Measurements from ENCODE around the gene WASF2.
A peak's percentile ranks its signal among the peaks of the same experiment; 100 is the strongest.
"Not testable (repeated sequence)": the region's sequence is repeated elsewhere in the genome, so short reads cannot be mapped to it uniquely, and the experiment has no call there.

WASF2 gene

DNA sequence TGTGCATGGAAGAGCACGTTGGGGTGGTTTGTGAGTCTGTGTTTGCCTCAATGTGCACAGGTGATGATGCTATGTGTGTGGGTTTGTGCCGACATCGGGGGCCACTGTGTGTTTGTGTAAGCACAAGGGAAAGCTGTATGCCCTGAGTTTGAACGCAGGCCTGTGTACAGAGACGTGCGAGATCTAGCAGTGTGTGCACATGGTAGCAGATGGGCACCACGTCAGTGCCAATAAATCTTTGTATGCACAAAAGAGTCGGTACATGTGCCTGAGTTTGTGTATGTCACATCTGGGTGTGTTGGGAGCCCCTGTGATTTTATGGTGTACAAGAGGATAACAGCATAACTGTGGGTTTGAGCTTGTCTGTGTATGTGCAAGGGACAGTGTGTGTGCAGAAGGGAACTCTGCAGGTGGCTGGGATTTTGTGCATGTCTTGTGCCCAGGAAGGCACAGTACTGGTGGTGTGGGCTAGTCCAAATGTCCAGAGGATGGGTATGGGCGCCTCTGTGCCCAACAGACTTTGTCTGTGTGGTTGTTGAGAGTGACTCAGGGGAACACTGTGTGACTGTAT lies 32.0 kb upstream of the WASF2 start:
- DNase-seq, result no peak

DNA sequence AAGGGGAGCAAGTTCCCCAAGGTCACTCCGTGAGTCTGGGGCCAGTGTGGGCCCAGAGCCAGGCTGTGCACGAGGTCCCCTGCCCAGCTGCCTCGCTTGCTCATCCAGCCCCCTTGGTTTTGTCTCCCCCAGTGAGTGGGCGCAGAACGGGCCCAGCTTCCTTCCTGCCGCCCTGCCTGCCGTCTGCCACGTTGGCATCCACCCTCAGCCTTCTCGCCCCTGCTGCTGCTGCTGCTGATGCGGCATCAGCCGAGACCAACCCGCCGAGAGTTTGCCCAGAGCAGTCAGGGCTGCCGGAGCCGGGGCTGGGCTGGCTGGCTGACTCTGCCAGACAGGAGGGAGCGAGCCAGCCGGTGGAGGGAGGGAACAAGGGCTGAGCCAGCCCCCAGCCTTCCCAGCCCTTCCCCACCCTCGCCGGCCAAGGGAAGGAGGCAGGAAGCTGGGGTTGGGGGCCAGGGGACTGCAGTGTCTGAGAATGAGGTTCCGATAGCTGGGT lies 31.4 kb upstream of the WASF2 start:
- DNase-seq, result no peak

DNA sequence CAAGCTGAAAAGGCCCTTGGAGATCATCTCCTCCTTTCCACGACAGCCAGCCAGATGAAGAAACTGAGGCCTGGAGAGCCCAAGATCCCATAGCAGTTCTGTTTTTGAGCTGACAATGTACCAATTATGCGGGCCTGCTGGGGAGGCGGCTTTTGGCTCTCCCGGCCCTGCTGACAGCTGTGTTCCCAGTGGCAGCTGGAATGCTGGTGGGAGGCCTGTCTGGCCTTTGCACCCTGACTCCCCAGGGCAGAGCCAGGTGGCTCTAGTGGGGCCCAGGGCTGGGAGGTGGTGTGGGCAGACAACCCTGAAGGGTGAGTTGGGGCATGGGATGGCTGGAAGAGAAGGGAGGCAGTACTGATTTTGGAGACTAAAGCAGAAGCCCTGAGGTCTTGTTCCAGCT lies 30.7 kb upstream of the WASF2 start:
- no peak for DNase-seq

DNA sequence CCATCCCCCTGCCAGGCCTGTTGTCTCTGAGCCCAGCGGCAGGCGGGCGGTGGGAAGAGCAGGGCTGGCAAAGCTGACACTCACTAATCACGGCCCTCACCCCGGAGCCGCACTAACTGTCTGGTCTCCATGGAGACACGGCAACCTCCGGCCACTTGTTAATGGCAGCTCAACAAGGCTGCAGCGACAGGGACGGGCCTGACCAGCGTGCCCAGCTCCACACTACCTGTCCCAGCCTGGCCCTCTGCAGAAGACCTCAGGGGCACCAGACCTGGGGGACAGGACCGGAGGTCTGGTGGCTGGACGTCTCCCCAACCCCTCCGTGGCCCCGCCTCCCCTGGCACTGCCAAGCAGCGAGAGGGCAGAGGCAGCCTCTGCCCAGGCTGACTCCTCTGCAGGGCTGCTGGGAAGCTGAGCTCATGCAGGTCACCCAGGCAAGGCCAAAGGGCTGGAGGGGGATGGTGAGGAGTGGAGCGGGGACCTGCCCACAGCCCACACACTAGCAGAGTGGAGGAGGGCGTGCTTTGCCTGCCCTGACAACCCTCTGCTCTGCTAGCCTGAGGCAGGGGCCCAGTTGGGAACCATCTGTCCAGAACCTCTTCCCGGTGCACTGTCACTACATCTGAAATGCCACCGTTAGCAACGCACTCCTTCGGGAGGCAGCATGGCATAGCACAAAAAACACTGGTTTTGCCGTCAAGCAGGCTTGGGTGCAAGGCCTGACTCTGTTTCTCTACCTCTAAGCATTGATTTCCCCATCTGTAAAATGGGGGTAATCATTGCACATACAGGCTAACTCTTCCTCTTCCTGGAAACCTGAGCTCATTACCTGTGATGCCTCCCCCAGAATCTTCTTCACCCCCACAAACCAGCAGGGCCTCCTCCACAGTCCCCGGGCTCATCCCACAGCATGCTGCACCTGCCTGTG lies 29.6 kb upstream of the WASF2 start:
- peak; percentile 27 for DNase-seq

DNA sequence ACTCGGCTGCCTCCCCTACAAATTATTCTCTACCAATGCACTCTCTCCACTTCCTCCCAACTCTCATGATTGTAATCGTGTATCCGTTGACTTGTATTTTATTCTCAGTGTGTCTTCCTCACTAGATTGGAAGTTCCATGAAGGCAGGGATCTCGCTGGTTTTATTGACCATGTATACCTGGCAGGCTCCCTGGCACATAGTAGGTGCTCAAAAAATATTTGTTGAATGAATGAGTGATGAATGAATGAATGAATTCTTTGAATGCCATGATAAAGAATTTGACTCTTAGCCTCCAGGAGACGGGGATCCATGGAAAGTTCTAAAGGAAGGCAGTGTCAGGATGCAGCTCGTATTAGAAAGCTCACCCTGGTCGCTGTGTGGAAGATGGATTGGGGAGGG lies 28.8 kb upstream of the WASF2 start:
- no peak for DNase-seq

DNA sequence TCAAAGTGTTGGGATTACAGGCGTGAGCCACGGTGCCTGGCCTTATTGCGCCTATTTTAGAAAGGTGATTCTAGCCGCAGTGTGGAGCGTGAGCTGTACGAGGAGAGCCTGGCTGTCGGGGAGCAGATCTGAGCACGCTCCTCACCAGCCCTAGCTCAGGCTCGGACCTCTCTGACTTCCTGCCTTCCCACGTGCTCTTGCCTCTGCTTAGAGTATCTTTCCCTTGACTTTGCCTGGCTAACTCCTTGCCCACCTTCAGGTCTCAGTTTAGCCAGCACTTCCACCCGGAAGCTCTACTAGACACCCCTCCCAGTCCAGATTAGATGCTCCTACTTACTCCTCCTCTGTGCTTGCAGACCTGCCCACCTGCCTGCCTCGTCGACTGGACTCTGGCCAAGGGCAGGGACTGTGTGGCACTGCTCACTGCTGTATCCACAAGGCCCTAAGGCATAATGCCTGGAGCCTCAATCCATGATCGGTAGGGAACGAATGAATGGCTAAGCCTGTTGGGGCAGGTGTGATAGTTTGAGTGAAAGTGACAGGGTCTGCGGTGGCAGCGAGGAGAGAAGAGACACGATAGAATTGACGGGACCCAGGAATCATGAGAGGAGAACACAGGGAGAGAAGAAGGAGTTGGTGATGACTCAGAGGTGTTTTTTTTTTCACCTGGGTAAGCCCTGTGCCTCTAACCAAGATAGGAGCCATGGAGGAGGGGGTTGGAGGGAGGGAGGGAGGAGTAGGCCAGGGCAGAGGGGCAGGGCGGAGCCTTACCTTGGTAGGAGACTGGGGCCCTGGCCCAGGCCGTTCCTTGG lies 28.1 kb upstream of the WASF2 start:
- DNase-seq, result peak; percentile 23

DNA sequence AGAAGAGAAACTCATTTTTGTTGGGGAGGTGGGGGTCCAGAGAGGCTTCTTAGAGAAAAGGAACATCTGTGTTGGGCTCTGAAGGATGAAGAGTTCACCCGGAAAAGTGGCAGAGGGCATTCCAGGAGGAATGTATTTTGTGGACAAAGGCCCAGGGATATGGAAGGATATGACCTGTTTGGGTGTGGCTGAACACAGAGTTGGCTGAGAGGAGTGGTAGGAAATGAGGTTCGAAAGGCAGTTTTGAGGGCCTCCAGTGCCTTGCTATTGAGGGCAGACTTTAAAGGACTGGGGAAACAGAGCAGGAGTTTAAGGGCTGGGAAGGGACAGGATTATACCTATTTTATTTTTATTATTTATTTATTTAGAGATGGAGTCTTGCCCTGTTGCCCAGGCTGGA lies 27.3 kb upstream of the WASF2 start:
- no peak for DNase-seq

DNA sequence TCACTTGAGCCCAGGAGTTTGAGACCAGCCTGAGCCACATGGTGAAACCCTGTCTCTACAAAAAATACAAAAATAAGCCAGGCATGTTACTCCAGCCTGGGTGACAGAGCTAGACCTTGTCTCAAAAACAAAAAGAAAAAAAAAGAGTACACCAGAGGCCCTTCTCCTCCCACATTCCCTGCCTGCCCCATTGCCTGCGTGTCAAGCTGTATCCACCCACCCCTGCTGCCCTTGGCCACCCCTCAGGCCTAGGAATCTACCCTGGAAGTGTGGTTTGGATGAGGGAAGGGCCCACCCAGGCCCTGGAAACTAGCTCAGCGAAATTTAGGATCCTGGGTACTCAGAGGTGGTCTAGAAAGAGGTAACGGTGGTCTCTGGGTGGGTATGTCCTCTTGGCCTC lies 25.7 kb upstream of the WASF2 start:
- DNase-seq, result no peak

DNA sequence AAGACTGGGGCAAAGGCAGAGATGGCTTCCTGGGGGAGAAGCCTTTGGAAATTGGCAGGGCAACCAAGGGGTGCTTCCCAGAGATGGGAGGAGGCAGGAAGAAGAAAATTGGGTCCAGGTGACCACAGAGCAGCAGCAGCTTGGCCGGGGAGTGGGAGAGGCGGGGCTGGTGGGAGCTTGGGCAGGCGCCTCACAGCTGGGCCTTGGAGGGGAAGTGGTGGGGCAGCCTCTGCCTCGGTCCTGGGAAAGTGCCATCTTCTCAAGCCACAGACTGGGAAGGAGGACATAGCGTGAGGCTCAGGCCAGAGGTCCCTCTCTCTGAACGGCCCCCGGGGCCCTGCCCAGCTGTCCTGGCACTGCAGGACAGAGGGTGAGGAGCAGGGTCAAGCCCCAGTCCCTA lies 24.0 kb upstream of the WASF2 start:
- DNase-seq, result no peak

DNA sequence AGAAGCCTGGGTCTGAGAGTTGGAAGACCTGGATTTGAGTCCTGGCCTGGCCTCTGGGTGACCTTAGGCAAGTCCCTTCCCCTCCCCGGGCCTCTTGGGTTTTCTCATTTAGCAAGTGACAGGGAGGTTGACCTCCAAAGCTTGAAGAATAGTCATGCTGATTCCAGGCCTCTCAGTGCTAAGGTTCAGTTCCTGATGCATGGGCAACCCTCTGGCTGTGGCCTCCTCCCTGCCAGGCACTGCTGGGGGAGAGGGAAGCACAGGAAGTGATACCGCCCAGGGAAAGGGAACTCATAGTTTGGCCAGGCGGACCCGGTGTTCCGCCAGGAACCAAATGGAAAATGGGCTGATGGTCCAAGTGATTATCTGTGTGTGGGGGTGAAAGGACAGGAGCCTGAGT lies 23.6 kb upstream of the WASF2 start:
- no peak for DNase-seq

DNA sequence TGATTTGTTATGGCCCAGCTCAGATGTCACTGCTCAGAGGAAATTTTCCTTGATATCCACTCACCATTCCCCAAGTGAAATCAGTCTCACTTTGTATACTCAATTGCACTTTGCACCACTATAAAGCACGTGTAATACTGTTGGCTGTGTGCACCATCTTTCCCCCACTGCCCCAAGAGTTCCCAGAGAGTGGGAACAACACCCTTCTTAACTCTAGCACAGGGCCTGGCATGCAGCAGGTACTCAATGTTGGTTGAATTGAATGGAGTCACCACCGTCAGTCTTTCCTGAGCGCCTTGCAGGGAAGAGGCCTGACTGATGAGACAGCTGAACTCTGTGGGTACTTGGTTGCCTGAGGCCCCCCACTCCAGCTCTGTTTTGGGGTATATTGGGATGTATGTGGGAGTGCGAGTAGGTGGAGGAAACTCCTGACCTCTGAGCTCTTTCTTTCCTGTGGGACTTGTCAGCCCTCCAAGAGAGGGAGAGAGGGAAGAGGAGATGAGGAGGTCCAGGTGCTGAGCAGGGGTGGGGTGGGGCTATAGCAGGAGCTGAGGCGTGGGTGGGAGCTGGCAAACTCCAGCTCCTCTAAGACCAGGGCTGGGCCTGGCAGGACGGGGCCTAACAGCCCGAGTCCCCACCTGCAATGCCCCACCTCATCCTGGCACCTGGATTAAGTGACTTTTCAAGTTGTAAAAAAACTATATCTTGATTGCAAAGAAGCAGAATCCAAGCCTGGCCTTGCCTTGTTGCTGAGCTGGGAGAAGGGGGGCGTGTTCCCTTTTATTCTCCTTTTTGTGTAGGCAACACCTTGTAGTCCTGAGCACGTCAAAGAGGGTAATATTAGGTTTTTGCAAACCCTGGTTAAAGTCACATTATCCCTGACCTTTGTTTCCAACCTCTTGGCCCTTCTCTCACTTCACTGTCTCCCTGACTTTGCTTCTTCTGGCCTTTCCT lies 19.4 kb upstream of the WASF2 start:
- no peak for DNase-seq

DNA sequence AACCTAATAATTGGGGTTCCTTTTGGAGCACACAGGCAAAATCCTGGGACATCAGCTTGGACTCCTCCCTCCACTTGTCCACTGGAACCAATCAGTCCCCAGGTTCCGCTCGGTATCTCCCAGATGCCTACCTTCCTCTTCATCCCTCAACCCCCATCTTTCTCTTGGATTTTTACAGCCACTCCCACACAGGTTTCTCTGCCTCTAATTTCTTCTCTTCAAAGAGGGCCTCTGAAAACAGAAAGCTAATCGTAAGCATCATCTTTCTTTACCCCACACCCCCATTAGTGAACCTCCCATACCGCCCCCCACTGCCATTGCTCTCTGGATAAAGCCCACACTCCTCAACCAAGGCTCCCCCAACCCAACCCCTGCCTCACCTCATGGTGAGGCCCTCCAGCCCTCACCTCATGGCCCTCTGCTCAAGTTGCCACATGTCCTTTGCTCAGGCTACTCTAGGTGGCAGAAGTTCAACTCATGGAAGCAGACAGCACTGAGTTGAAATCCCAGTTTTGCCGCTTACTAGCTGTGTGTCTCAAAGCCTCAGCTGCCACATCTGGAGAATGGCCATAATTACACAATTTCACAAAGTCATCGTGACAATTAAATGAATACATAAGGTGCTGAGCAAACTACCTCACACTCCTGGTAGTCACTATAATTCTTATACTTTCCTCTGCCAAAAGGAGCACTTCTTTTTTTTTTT lies 18.1 kb upstream of the WASF2 start:
- no peak for DNase-seq

DNA sequence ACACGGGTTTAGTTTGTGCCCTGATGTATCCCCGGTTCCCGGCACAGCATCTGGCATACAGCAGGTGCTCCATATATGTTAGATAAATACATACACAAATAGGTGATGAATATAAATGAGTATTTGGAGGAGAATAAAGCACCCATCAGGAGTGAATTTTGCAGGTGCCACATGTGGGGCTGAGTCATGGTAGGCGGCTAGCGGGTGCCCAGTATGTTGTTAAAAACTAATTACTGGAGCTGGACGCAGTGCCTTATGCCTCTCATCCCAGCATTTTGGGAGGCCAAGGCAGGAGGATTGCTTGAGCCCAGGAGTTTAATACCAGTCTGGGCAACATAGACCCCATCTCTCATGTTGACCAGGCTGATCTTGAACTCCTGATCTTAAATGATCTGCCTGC lies 16.7 kb upstream of the WASF2 start:
- DNase-seq, result no peak

DNA sequence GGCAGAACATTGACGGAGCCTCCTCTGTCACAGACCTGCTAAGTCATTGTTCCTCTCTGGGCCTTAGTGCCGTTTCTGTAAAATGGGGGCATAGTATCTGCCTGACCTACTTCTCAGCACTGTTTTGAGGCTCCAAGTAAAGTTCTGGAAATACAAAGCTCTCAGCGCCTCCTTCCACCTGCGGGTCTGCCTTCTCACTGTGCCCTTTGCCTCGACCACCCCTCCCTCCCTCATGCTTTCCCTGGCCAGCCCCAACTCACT lies 15.4 kb upstream of the WASF2 start:
- DNase-seq, result no peak

DNA sequence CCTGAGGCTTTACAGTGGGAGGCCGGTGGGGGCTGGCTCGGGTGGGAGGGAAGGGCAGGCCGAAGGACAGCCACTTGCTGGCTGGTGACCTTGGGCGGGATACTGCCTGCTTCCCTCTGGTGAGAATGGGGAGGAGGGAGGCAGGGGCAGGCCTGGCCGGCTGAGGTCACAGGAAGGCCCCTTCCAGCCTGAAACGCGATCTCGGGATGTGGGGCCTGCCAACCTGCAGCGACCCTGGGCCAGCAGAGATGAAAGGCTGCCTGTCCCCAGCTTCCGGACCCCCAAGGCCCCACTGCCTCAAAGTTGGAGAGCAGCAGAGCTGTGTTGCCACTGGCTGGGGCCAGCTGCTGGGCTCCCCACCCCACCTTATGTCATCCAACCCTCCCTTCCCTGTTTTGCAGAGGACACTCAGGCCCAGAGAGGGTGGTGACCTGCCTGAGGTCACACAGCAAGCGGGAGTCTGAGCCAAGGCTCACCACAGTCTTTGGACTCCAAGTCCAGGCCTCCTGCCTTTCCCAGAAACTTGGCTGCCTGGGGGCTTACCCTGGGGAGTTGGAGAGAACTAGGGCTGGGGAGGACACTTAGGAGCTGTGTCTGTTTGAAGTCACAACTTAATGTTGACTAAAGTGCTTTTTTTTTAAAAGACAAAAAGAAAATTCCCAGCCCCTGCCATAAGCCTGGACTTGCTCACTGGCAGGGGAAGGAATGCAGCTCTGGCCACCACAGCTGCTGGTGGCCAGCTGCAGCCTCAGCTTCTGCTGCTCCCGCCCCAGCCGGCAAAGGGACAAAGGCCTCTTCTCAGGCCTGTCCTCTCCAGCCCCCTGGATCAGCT lies 14.8 kb upstream of the WASF2 start:
- DNase-seq, result no peak

DNA sequence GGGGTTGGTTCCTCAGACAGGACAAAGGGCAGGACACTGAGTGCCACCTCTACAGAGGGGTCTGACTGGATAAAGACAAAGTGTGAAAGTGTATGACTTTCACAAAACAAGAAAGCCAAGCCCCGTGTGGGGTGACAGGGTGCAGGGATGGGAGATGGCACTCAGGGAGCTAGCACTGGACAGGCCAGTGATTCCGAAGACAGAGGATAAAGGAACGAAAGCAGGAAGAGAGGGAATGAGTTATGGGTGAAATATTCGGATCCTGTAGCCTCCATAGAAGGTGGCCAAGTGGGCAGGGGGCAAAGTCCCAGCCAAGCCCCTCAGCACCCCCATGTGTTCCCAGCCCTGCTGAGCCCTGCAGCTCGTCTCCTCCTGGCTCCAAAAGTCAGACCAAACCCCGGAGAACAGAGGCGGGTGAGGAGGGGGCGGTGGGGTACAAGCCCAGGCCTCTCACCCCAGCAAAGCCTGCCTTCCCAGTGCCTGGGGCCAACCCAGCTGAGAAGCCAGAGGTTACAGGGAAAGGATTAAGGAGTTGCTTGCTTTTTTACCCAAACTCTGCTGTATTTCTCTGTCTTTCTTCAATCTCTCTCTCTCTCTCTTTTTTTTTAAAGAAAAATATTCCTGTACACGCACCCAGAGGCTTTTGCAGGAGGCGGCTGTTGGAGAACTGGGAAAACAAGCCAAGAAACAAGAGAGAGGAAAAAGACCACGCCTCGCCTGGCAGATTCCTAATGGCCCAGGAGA lies 14.0 kb upstream of the WASF2 start:
- DNase-seq, result no peak

DNA sequence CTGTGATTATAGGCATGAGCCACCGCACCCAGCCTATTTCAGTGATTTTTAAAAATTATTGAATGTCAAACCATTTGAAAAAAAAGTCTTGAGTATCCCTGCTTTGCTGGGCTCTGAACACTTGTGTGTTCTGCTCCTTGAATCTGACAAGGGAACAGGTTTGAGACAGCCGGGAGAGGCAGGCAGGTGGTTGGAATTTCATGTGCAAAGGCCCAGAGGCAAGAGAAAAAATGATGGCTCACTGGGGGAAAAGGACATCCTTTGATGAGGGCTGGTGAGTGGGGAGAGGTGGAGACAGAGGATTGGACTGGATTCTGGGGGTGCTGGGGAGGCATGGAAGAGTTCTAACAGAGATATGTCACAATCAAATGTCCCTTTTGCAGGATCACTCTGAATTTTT lies 13.1 kb upstream of the WASF2 start:
- DNase-seq, result no peak

DNA sequence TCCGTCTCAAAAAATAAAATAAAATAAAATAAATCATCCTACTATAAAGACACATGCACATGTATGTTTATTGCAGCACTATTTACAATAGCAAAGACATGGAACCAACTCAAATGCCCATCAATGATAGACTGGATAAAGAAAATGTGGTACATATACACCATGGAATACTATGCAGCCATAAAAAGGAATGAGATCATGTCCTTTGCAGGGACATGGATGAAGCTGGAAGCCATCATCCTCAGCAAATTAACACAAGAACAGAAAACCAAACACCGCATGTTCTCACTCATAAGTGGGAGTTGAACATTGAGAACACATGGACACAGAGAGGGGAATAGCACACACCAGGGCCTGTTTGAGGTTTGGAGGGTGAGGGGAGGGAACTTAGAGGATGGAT lies 11.2 kb upstream of the WASF2 start:
- not testable (repeated sequence) for DNase-seq

DNA sequence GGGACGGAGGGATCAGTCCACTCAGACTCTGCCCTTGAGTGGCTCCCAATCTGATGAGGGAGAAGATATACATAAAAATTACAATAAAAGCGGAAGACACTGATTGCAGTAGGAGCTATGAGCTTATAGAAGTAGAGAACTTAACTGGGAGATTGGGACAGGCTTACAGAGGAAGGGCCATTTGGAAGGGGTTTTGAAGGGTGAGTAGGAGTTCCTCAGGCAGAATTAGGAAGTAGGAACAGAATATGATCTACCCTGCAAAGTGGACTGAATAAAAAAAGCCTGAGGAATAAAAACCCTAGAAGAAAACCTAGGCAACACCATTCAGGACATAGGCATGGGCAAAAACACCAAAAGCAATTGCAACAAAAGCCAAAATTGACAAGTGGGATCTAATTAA lies 9.2 kb upstream of the WASF2 start:
- no peak for DNase-seq

DNA sequence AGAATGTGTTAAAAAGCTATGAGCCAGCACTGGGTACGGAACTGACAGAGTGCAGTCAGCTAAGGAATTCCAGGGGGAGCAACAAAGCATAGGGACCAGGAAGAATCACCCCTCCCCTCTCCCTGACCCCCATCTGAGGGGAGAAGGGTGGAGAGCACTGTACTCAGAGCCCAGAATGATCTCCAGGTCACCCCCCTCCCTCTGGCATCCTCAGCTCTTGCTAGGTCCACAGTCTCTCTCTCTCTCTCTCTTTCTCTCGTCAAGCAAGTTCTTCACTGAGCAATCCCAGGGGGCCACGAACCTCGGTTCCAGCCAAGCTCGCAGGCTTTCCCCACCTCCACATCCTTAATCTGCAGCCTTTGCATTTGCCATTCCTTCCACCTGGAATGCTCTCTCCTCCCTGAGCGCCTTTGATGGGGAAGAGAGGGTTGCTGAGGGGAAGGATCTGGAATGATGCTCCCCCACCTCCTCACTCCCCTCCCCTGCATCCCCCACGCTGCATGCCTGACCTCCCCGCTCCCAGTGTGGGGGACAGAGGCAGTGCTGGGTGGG lies 6.7 kb upstream of the WASF2 start:
- DNase-seq, result no peak

Data from NCI-H2029 treated with DMSO at 0.1 percent for 48 hours (cell line).